ENCODE measurements around the gene NR2E3. TPM values are rescaled to one million over a fixed set of nuclear protein-coding genes. Genes with fewer than 3 reads are reported as not detected.

The NR2E3 gene
- total RNA-seq, 1 experiment from 2014 or later, result 0.77 TPM

DNA sequence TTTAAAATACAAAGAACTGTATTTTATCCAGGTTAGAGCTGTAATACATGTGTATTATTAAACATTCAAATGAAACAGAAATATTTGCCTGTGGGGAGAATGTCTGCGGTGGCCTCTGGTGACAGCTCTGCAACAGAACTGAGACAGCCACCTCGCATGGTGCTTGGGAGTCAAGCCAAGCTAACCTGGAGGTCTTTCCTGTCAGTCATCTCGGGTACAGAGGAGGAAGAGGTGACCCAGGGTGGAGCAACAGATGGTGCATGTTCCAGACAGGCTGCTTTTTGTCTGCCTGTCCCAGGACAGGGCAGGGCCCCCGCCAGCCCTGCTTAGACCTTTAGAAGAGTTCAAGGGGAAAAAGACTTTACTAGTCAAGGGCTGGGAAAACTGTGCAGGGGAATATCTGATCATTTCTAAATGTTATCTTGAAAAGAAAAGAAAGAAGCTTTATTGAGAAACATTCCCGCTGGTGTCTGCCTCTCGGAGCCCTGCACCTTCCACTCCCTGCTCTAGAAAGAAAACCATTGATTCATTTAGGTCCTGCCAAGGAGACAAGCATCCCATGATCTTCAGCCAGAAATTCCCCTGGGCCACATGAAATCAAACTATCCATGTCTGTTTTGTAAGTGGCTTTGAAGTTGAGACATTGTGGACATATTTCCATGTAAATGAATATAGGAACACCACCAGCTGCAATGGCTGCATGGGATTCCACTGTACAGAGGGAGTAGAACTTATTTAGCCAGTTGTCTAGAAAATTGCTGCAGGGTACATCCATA, 5.5 kb upstream of the NR2E3 start:
- H3K4me1 ChIP-seq (ENCODE audit: insufficient read depth, low read length), result peaks cover 27% of the 10 kb centered on the region
- H3K9me3 ChIP-seq (ENCODE audit: low read length), result no peaks in the 10 kb centered on the region
- no TSS peak for BruUV-seq (replicated peaks)
- H3K4me3 ChIP-seq (ENCODE audit: low read length), result no peak overlapping the region
- no peaks in the 10 kb centered on the region for H4K20me1 ChIP-seq (ENCODE audit: low read length)
- H3K79me2 ChIP-seq (ENCODE audit: low read length), result no peaks in the 10 kb centered on the region
- no peak overlapping the region for H2AFZ ChIP-seq (ENCODE audit: low read length)
- intact Hi-C loops (cut with micrococcal nuclease), result loop anchor here (5.0 to 10.0 kb wide), 3 partner anchors 240 to 830 kb away; partner anchors contain the start of gene THSD4
- TF ChIP-seq EZH2phosphoT487 (IDR thresholded peaks at IDR 0.05; ENCODE audit: borderline replicate concordance, low read length), result no peak
- TF ChIP-seq, protein P1, sequence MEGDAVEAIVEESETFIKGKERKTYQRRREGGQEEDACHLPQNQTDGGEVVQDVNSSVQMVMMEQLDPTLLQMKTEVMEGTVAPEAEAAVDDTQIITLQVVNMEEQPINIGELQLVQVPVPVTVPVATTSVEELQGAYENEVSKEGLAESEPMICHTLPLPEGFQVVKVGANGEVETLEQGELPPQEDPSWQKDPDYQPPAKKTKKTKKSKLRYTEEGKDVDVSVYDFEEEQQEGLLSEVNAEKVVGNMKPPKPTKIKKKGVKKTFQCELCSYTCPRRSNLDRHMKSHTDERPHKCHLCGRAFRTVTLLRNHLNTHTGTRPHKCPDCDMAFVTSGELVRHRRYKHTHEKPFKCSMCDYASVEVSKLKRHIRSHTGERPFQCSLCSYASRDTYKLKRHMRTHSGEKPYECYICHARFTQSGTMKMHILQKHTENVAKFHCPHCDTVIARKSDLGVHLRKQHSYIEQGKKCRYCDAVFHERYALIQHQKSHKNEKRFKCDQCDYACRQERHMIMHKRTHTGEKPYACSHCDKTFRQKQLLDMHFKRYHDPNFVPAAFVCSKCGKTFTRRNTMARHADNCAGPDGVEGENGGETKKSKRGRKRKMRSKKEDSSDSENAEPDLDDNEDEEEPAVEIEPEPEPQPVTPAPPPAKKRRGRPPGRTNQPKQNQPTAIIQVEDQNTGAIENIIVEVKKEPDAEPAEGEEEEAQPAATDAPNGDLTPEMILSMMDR (conservative IDR thresholded peaks at IDR 0.05; ENCODE audit: low read depth, low read length), result no peak
- no peak for TF ChIP-seq EZH2 (IDR thresholded peaks at IDR 0.05; ENCODE audit: low read length, unreplicated experiment)
- no peak for ATAC-seq
- H3K27ac ChIP-seq (ENCODE audit: low read length), result no peak overlapping the region
- no peaks in the 10 kb centered on the region for H3K36me3 ChIP-seq (ENCODE audit: low read depth, low read length)
- no peak for DNase-seq
- H3F3A ChIP-seq (ENCODE audit: low read length, unreplicated experiment), result no peaks in the 10 kb centered on the region
- no peak overlapping the region for H3K4me2 ChIP-seq (ENCODE audit: low read length)
- ChIA-PET CTCF (no interaction called here), POLR2A (ENCODE audit: unreplicated experiment) (no interaction called here)
- H3K9ac ChIP-seq (ENCODE audit: low read length), result no peak overlapping the region
- no peaks in the 10 kb centered on the region for H3K9me2 ChIP-seq (replicated peaks; ENCODE audit: low read length)
- H3K27me3 ChIP-seq (ENCODE audit: low read length), result no peaks in the 10 kb centered on the region

DNA sequence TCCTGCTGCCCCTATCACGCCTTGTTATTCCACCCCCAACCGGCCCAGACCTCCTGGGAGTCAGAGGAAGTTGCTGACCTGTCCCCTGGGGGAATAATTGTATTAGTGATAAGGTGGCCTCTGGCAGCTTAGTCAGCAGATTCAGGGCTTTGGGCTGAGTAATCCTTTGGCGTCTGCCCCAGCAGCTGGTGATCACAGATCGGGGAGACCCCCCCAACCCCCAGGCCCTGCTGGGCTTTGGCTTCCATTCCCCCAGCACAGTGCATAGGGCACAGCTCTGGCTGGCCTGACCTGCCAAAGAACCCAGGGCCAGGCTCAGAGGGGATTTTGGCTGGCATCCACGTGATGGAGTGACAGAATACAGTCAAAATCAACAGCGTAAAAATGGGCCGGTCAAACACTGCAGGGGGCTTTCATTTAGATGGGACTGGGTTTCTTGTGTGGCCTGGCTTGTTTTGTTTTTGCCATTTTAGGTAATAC, 3.9 kb upstream of the NR2E3 start:
- H3K4me2 ChIP-seq (ENCODE audit: low read length), result 0 out of 2 replicates have a peak overlapping the region, but pooled peaks have one; percentile 1

More for the DNA sequence above, 3.9 kb upstream of the NR2E3 start:
- Histone ChIP-seq H3K79me2 (ENCODE audit: low read length) (no peaks in the 10 kb centered on the region), H3K4me1 (ENCODE audit: insufficient read depth, low read length) (peaks cover 12% of the 10 kb centered on the region), H2AFZ (ENCODE audit: low read length) (no peak overlapping the region), H3K36me3 (ENCODE audit: low read depth, low read length) (no peaks in the 10 kb centered on the region), H3K27me3 (ENCODE audit: low read length) (no peaks in the 10 kb centered on the region), H3K9me2 (replicated peaks; ENCODE audit: low read length) (no peaks in the 10 kb centered on the region), H3K9me3 (ENCODE audit: low read length) (no peaks in the 10 kb centered on the region), H3K27ac (ENCODE audit: low read length) (no peak overlapping the region), H4K20me1 (ENCODE audit: low read length) (no peaks in the 10 kb centered on the region), H3F3A (ENCODE audit: low read length, unreplicated experiment) (no peaks in the 10 kb centered on the region), H3K4me3 (ENCODE audit: low read length) (no peak overlapping the region), H3K9ac (ENCODE audit: low read length) (no peak overlapping the region)
- DNase-seq, result peak; percentile 48
- POLR2A ChIA-PET (ENCODE audit: unreplicated experiment), result no interaction called here
- peak; percentile 45 for ATAC-seq
- TF ChIP-seq, protein P1 (conservative IDR thresholded peaks at IDR 0.05; ENCODE audit: low read depth, low read length), result no peak
- TF ChIP-seq EZH2 (IDR thresholded peaks at IDR 0.05; ENCODE audit: low read length, unreplicated experiment) (no peak), EZH2phosphoT487 (IDR thresholded peaks at IDR 0.05; ENCODE audit: borderline replicate concordance, low read length) (no peak)
- CTCF ChIA-PET, result no interaction called here
- intact Hi-C loops (cut with micrococcal nuclease), result loop anchor here (10.0 kb wide), 2 partner anchors 242 to 832 kb away; no protein-coding TSS in a partner anchor
- no TSS peak for BruUV-seq (replicated peaks)
